Measurements from ENCODE around the gene MEF2C. TPM values are rescaled to one million over a fixed set of nuclear protein-coding genes. Genes with fewer than 3 reads are reported as not detected.

The MEF2C gene
- total and polyA plus RNA-seq, 4 donors, result 2.8 to 15.9 (median 10.1) TPM

DNA sequence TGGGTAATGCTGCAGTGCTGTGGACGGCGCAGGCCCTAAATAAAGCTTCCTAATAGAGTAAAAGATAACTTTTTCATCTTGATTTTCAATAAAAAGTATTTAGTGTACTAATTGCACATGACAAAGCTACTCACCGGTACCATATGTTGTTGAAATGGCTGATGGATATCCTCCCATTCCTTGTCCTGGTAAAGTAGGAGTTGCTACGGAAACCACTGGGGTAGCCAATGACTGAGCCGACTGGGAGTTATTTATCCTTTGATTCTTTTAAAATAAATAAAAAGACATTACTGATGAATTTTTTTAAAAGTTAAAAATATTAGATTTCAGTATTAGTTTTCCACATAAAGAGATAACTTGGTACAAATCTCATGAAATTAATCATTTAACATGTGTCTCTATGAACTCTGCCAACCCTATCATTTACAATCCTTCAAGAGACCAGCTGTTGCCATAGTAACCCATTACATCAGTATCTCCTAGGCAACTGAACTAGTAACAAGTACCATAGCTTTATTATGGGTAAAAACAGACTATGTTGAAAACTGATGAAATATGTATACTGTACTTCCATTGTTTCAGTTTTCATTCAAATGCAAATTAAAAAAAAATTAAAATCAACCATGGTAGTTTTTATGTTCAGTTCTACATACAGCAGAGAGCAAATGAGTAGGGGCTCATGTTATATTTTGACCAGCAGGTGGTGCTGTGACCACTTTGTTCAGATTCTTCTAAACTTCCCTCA is 153.7 kb downstream of the MEF2C start:
- no peak overlapping the region for H3K9ac ChIP-seq (ENCODE audit: low read depth in 1 of 2, low read length in 2 of 2)
- H3K9me3 ChIP-seq (ENCODE audit: control insufficient read depth in 4 of 4, low read length in 3 of 4), result no peaks in the 10 kb centered on the region
- TF ChIP-seq, protein P1, sequence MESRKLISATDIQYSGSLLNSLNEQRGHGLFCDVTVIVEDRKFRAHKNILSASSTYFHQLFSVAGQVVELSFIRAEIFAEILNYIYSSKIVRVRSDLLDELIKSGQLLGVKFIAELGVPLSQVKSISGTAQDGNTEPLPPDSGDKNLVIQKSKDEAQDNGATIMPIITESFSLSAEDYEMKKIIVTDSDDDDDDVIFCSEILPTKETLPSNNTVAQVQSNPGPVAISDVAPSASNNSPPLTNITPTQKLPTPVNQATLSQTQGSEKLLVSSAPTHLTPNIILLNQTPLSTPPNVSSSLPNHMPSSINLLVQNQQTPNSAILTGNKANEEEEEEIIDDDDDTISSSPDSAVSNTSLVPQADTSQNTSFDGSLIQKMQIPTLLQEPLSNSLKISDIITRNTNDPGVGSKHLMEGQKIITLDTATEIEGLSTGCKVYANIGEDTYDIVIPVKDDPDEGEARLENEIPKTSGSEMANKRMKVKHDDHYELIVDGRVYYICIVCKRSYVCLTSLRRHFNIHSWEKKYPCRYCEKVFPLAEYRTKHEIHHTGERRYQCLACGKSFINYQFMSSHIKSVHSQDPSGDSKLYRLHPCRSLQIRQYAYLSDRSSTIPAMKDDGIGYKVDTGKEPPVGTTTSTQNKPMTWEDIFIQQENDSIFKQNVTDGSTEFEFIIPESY (IDR thresholded peaks at IDR 0.05), result no peak
- TF ChIP-seq MAX (IDR thresholded peaks at IDR 0.05) (no peak), JUND (IDR thresholded peaks at IDR 0.05) (no peak), EGR1 (IDR thresholded peaks at IDR 0.05; ENCODE audit: low read depth in 2 of 2) (no peak), FOXA1 (IDR thresholded peaks at IDR 0.05) (no peak), NR2F2 (IDR thresholded peaks at IDR 0.05) (no peak), RXRA (IDR thresholded peaks at IDR 0.05) (no peak), TAF1 (conservative IDR thresholded peaks at IDR 0.05) (no peak), HNF4G (IDR thresholded peaks at IDR 0.05) (no peak), GABPA (IDR thresholded peaks at IDR 0.05 in 1 of 2, conservative IDR thresholded peaks at IDR 0.05 in 1 of 2) (no peak), SP1 (IDR thresholded peaks at IDR 0.05) (no peak), HNF4A (conservative IDR thresholded peaks at IDR 0.05) (no peak), YY1 (IDR thresholded peaks at IDR 0.05) (no peak), FOXA2 (IDR thresholded peaks at IDR 0.05) (no peak), RAD21 (IDR thresholded peaks at IDR 0.05) (peak; percentile 88 to 89), ATF3 (IDR thresholded peaks at IDR 0.05) (no peak)
- TF ChIP-seq, protein P2, sequence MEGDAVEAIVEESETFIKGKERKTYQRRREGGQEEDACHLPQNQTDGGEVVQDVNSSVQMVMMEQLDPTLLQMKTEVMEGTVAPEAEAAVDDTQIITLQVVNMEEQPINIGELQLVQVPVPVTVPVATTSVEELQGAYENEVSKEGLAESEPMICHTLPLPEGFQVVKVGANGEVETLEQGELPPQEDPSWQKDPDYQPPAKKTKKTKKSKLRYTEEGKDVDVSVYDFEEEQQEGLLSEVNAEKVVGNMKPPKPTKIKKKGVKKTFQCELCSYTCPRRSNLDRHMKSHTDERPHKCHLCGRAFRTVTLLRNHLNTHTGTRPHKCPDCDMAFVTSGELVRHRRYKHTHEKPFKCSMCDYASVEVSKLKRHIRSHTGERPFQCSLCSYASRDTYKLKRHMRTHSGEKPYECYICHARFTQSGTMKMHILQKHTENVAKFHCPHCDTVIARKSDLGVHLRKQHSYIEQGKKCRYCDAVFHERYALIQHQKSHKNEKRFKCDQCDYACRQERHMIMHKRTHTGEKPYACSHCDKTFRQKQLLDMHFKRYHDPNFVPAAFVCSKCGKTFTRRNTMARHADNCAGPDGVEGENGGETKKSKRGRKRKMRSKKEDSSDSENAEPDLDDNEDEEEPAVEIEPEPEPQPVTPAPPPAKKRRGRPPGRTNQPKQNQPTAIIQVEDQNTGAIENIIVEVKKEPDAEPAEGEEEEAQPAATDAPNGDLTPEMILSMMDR (IDR thresholded peaks at IDR 0.05; ENCODE audit: low read depth, low read length, missing input control), result peak; percentile 81
- H3K4me3 ChIP-seq (ENCODE audit: low read depth in 1 of 3, low read length in 3 of 3), result no peak overlapping the region
- DNase-seq (ENCODE audit: low spot score), result peak; percentile 69
- whole genome bisulfite sequencing, result 62% methylated on average over 5 of the region's 5 CpGs
- H3K4me1 ChIP-seq (ENCODE audit: control insufficient read depth in 4 of 4, insufficient read depth in 4 of 4, low read length in 3 of 4), result no peaks in the 10 kb centered on the region
- no peak overlapping the region for H3K27ac ChIP-seq (ENCODE audit: low read depth in 1 of 2, low read length in 2 of 2)
- H3K27me3 ChIP-seq (ENCODE audit: control insufficient read depth in 4 of 4, insufficient read depth in 4 of 4, low read length in 3 of 4), result peaks cover 0 to 2% (median 0%) of the 10 kb centered on the region in 4 donors
- no peaks in the 10 kb centered on the region for H3K36me3 ChIP-seq (ENCODE audit: control insufficient read depth in 4 of 4, insufficient read depth in 3 of 4, low read depth in 1 of 4, low read length in 3 of 4)

- Histone ChIP-seq H3K36me3 (ENCODE audit: control insufficient read depth in 4 of 4, insufficient read depth in 3 of 4, low read depth in 1 of 4, low read length in 3 of 4) (no peaks in the 10 kb centered on the region), H3K4me1 (ENCODE audit: control insufficient read depth in 4 of 4, insufficient read depth in 4 of 4, low read length in 3 of 4) (no peaks in the 10 kb centered on the region), H3K9ac (ENCODE audit: low read depth in 1 of 2, low read length in 2 of 2) (no peak overlapping the region), H3K27ac (ENCODE audit: low read depth in 1 of 2, low read length in 2 of 2) (no peak overlapping the region), H3K4me3 (ENCODE audit: low read depth in 1 of 3, low read length in 3 of 3) (no peak overlapping the region), H3K27me3 (ENCODE audit: control insufficient read depth in 4 of 4, insufficient read depth in 4 of 4, low read length in 3 of 4) (peaks cover 0 to 2% (median 0%) of the 10 kb centered on the region in 4 donors), H3K9me3 (ENCODE audit: control insufficient read depth in 4 of 4, low read length in 3 of 4) (no peaks in the 10 kb centered on the region)
- DNase-seq (ENCODE audit: low spot score), result no peak
- no peak for TF ChIP-seq EGR1 (IDR thresholded peaks at IDR 0.05; ENCODE audit: low read depth in 2 of 2)
- peak; percentile 63 to 71 for TF ChIP-seq RAD21 (IDR thresholded peaks at IDR 0.05)
- TF ChIP-seq, protein P2 (IDR thresholded peaks at IDR 0.05; ENCODE audit: low read depth, low read length, missing input control), result peak; percentile 29
- no peak for TF ChIP-seq TAF1 (conservative IDR thresholded peaks at IDR 0.05)
- 33% methylated on average over 3 of the region's 3 CpGs for WGBS
These were observed 155.2 kb downstream of the MEF2C start for GRCh38 chr5:88727705-88728313.
